Measurements from ENCODE around the gene DRGX. TPM values are rescaled to one million over a fixed set of nuclear protein-coding genes. Genes with fewer than 3 reads are reported as not detected.

The DRGX gene
- polyA plus RNA-seq, 1 donor from 2014 or later, result not detected

GRCh38 chr10:49366460-49366859 is 29.4 kb downstream of the DRGX start:
- no peaks in the 10 kb centered on the region for H3F3A ChIP-seq (ENCODE audit: insufficient read depth, low read length, poor library complexity, severe bottlenecking)
- H3K79me2 ChIP-seq (replicated peaks; ENCODE audit: insufficient read depth, low read length), result no peaks in the 10 kb centered on the region
- no peaks in the 10 kb centered on the region for H3K9me2 ChIP-seq (ENCODE audit: insufficient read depth, low read length)
- no peaks in the 10 kb centered on the region for H3K9me3 ChIP-seq (ENCODE audit: low read length)
- H3K9ac ChIP-seq (ENCODE audit: low read length), result no peak overlapping the region
- H3K36me3 ChIP-seq (ENCODE audit: insufficient read depth, low read length), result no peaks in the 10 kb centered on the region
- no peak overlapping the region for H3K4me3 ChIP-seq (ENCODE audit: low read length)
- no peak overlapping the region for H3K4me2 ChIP-seq (ENCODE audit: low read length)
- no peak for TF ChIP-seq CTCF (IDR thresholded peaks at IDR 0.05; ENCODE audit: poor library complexity, severe bottlenecking)
- no peak for TF ChIP-seq POLR2AphosphoS5 (IDR thresholded peaks at IDR 0.05)
- no peak for TF ChIP-seq RAD21 (conservative IDR thresholded peaks at IDR 0.05)
- no peak for TF ChIP-seq MXI1 (conservative IDR thresholded peaks at IDR 0.05; ENCODE audit: poor library complexity, severe bottlenecking)
- TF ChIP-seq, protein P1, sequence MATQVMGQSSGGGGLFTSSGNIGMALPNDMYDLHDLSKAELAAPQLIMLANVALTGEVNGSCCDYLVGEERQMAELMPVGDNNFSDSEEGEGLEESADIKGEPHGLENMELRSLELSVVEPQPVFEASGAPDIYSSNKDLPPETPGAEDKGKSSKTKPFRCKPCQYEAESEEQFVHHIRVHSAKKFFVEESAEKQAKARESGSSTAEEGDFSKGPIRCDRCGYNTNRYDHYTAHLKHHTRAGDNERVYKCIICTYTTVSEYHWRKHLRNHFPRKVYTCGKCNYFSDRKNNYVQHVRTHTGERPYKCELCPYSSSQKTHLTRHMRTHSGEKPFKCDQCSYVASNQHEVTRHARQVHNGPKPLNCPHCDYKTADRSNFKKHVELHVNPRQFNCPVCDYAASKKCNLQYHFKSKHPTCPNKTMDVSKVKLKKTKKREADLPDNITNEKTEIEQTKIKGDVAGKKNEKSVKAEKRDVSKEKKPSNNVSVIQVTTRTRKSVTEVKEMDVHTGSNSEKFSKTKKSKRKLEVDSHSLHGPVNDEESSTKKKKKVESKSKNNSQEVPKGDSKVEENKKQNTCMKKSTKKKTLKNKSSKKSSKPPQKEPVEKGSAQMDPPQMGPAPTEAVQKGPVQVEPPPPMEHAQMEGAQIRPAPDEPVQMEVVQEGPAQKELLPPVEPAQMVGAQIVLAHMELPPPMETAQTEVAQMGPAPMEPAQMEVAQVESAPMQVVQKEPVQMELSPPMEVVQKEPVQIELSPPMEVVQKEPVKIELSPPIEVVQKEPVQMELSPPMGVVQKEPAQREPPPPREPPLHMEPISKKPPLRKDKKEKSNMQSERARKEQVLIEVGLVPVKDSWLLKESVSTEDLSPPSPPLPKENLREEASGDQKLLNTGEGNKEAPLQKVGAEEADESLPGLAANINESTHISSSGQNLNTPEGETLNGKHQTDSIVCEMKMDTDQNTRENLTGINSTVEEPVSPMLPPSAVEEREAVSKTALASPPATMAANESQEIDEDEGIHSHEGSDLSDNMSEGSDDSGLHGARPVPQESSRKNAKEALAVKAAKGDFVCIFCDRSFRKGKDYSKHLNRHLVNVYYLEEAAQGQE (IDR thresholded peaks at IDR 0.05; ENCODE audit: borderline replicate concordance), result no peak
- TF ChIP-seq EP300 (conservative IDR thresholded peaks at IDR 0.05; ENCODE audit: poor library complexity, severe bottlenecking), result no peak
- no peak for TF ChIP-seq TAF1 (IDR thresholded peaks at IDR 0.05; ENCODE audit: low read depth)
- no peak for TF ChIP-seq EZH2 (IDR thresholded peaks at IDR 0.05; ENCODE audit: borderline replicate concordance, insufficient read depth, low read length, poor library complexity, severe bottlenecking)
- no peak for TF ChIP-seq SMC3 (conservative IDR thresholded peaks at IDR 0.05; ENCODE audit: poor library complexity)
- H3K27me3 ChIP-seq (ENCODE audit: insufficient read depth, low read depth, low read length), result no peaks in the 10 kb centered on the region
- no peak overlapping the region for H3K27ac ChIP-seq (ENCODE audit: low read length)
- H4K20me1 ChIP-seq (ENCODE audit: insufficient read depth), result no peaks in the 10 kb centered on the region
- H2AFZ ChIP-seq (ENCODE audit: low read depth, low read length), result no peak overlapping the region

GRCh38 chr10:49365675-49366415 is 30.0 kb downstream of the DRGX start:
- Histone ChIP-seq H3K27ac (ENCODE audit: low read length) (no peak overlapping the region), H3K4me3 (ENCODE audit: low read length) (no peak overlapping the region), H3F3A (ENCODE audit: insufficient read depth, low read length, poor library complexity, severe bottlenecking) (no peaks in the 10 kb centered on the region), H3K9me2 (ENCODE audit: insufficient read depth, low read length) (no peaks in the 10 kb centered on the region), H3K79me2 (replicated peaks; ENCODE audit: insufficient read depth, low read length) (no peaks in the 10 kb centered on the region), H3K36me3 (ENCODE audit: insufficient read depth, low read length) (no peaks in the 10 kb centered on the region), H3K4me2 (ENCODE audit: low read length) (no peak overlapping the region), H3K27me3 (ENCODE audit: insufficient read depth, low read depth, low read length) (no peaks in the 10 kb centered on the region), H2AFZ (ENCODE audit: low read depth, low read length) (no peak overlapping the region), H3K9me3 (ENCODE audit: low read length) (no peaks in the 10 kb centered on the region), H3K9ac (ENCODE audit: low read length) (no peak overlapping the region), H4K20me1 (ENCODE audit: insufficient read depth) (no peaks in the 10 kb centered on the region)
- no peak for TF ChIP-seq RAD21 (conservative IDR thresholded peaks at IDR 0.05)
- no peak for TF ChIP-seq SMC3 (conservative IDR thresholded peaks at IDR 0.05; ENCODE audit: poor library complexity)
- no peak for TF ChIP-seq EP300 (conservative IDR thresholded peaks at IDR 0.05; ENCODE audit: poor library complexity, severe bottlenecking)
- TF ChIP-seq, protein P1 (IDR thresholded peaks at IDR 0.05; ENCODE audit: borderline replicate concordance), result no peak
- no peak for TF ChIP-seq CTCF (IDR thresholded peaks at IDR 0.05; ENCODE audit: poor library complexity, severe bottlenecking)
- no peak for TF ChIP-seq POLR2AphosphoS5 (IDR thresholded peaks at IDR 0.05)
- TF ChIP-seq EZH2 (IDR thresholded peaks at IDR 0.05; ENCODE audit: borderline replicate concordance, insufficient read depth, low read length, poor library complexity, severe bottlenecking), result no peak
- no peak for TF ChIP-seq TAF1 (IDR thresholded peaks at IDR 0.05; ENCODE audit: low read depth)
- no peak for TF ChIP-seq MXI1 (conservative IDR thresholded peaks at IDR 0.05; ENCODE audit: poor library complexity, severe bottlenecking)
